NCI-H345 treated with DMSO at 0.1 percent for 48 hours (cell line): ENCODE data around the gene DCDC2.
"Not testable (repeated sequence)": the region's sequence is repeated elsewhere in the genome, so short reads cannot be mapped to it uniquely, and the experiment has no call there.

Experiments used
- DNase-seq: peaks from one replicate; lab custom pipeline; 2025; ENCODE audit not compliant: unreplicated experiment; lab: John Stamatoyannopoulos, UW

The DCDC2 gene

DNA sequence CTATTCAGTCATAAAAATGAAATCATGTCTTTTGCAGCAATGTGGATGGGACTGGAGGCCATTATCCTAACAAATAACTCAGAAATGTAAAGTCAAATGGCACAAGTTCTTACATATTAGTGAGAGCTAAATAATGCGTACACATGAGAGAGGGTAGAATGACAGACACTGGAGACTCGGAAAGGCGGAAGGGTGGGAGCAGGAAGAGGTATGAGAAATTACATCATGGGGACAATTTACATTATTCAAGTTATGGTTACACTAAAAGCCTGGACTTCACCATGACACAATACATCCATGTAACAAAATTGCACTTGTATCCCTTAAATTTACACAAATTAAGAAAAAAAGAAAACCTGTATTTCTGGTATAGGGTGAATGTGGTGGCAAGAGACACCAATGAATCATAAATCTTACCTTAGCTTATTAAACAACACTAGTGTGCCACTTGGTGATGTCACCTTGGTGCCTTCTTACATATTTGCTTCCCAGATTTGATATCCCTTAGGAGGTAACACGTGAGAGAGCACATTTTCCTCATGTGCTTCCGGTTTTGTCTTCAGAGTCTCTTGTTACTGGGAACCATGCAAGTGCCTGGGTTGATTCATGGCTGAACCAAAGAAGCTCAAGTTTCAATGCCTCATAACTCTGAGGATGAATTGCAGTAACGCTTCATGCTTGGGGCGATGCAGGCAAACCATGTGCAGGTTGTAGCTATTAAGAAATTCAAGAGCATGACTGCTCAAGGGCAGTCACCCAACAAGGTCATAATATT, 84.6 kb downstream of the DCDC2 start:
- peak; percentile 42 for DNase-seq

DNA sequence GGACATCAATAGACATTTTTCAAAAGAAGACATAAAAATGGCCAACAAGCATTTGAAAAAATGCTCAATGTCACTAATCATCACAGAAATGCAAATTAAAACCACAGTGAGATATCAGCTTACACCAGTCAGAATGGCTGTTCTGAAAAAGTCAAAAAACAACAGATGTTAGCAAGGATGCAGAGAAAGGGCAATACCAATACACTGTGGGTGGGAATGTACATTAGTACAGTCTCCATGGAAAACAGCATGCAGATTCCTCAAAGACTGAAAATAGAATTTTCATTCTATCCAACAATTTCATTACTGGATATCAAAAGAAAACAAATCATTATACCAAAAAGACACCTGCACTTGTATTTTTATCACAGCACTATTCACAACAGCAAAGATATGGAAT, 85.3 kb downstream of the DCDC2 start:
- no peak for DNase-seq

DNA sequence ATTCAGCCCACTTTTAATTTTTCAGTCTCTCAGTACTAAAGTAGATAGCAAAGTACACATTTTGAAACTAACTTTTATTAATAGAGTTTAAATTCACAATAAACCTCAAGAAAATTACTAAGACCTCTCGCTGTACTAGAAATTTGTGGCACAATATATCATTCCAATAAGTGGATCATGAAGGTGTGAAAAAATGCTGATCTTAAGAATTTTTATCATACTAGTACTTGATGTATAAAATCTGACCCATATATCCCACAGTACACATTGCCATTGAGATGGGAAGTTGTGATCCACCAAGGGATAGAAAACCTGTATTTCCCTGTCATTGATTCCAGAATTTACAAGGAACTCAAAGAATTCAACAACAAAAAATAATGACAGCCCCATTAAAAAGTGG, 85.7 kb downstream of the DCDC2 start:
- DNase-seq = no peak

DNA sequence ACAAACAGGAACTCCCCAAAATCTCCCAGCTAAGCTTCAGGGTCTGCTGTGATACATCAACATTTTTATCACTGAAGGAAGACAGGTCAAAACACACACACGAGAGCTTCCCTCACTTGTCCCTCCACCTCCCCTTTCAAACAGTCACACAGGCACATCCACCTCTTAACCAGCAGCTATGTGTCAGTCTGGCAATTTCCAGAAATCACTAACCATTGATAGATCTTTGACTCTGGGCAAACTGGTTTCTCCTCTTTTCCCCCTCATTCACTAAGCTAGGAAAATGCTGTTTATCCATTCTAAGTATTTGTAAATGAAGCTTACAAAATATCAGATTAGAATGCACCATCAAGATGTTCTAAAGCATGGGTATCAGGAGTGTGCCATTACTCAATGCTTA, 87.8 kb downstream of the DCDC2 start:
- no peak for DNase-seq

DNA sequence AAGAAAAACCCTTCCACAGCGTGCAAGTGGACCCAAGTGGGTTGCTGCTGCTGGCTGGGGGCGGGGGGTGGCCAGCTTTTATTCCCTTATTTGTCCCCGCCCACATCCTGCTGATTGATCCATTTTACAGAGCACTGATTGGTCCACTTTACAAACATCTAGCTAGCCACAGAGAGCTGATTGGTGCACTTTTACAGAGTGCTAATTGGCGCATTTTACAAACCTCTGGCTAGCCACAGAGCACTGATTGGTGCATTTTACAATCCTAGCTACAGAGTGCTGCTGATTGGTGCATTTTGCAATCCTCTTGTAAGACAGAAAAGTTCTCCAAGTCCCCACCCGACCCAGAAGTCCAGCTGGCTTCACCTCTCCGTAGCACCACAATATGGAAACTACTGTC, 99.6 kb downstream of the DCDC2 start:
- DNase-seq = not testable (repeated sequence)

DNA sequence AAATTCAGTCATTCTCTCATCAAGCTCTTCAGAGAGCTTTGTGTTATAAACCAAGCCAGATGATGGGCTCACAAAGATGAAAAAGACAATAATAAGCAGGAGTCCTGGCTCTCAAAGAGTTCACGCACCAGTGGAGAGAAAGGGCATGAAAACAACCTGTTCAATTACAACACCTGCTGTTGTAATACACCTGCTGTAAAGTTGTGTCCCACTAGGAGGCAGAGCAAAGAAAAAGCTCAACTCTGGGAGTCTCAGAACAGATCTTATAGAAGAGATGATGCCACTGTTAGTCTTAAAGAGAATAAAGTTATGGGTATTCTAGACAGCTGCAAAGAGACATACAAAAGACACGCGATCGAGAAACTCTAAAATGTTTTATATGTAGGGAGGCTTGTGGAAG, 100.6 kb downstream of the DCDC2 start:
- peak; percentile 92 for DNase-seq

DNA sequence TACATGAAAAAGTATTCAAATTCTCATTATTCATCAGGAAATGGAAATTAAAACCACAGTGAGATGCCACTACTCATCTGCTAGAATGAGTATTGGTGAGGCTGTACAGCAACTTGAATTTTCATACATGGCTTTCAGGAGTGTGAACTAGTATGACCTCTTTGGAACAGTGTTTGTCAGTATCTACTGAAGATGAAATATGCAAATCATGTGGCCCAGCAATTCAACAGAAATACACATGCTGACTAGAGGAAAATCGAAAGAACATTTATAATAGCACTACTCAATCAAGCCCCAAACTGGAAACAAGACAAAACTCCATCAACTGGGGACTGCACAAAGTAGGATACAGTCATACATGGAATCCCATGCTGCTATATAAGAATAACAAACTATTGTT, 102.2 kb downstream of the DCDC2 start:
- no peak for DNase-seq

DNA sequence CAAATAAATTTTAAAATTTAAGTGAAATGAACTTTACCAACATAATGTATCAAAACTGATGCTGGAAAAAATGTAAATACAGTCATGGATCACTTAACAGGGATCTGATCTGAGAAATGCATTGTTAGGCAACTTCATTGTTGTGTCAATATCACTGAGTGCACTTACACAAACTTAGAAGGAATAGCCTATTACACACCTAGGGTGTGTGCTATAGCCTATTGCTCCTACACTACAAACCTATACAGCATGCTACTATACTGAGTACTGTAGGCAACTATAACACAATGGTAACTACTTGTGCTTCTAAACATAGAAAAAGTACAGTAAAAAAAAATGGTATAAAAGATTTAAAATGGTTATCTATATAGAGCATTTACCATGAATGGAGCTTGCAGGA, 104.5 kb downstream of the DCDC2 start:
- DNase-seq = no peak

DNA sequence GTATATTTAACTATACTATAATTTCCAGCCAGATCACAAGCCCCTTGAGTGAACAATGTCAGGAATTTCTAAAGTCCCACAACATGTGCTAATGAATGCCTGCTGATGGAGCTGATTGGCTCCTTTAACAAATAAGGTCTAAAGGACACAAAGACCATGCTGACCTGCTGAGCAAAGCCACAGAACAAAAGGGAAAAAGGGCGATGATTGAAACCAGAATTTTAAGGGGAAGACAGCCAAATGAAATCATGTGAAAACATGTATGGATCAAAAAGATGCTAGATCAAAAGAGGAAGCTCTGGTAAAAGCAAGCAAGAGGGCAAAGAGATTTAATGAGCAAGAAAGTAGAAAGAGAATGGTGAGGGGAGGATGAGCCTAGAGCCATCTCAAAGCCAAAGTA, 105.6 kb downstream of the DCDC2 start:
- DNase-seq = no peak

DNA sequence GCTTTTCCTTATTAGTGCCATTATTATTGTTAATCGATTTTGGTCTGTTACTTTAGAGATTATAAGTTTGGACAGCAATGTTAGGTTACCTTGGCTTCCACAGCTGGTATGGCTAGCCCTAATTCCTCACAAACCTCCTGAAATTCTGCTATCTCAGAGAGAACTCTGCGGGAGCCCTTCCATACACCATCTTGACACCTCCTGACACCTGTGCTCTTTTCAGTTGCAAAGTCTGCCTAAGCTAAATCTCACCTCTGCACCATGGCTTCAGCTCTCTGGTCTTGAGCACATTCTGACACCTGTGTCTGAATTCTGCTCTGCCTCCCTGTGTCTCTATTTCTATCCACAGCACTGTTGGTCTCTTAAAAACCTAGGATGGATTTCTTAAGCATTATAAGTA, 106.5 kb downstream of the DCDC2 start:
- no peak for DNase-seq

DNA sequence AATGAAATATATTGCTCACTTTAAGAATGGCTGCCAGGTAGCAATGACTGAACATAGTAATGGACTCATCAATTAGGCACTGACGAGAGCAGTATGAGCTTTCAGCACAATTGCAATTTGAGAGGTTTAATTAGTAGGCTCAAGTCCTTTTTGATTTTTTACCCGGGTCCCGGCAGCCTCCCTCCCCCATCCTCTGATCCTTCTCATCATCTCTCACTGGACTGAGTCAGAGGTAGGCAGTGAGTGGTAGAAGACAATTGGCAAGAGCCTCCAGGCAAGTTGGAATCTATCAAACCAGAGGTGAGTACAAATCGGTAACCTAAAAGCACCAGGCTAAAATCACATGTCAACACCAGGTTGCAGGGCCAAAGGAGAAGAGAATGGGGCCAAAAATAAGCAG, 107.9 kb downstream of the DCDC2 start:
- no peak for DNase-seq

DNA sequence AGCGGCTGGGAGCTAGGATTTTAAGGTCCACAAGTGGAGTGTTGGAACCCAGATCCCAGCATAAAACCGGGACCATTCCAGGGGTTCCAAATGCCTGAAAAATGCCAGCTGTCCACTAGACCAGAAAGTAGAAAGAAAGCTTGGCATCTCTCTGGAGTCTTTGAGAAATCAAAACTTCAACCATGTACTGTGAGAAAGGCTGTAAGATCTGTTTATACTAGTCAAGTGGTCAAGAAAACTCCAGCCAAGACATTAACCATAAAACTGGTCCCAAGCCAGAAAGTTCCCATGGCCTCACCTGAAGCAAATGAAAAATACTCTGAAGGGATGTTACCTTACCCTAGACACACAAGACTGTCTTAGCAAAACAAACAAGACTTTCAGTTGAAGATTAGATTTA, 112.6 kb downstream of the DCDC2 start:
- DNase-seq = no peak

DNA sequence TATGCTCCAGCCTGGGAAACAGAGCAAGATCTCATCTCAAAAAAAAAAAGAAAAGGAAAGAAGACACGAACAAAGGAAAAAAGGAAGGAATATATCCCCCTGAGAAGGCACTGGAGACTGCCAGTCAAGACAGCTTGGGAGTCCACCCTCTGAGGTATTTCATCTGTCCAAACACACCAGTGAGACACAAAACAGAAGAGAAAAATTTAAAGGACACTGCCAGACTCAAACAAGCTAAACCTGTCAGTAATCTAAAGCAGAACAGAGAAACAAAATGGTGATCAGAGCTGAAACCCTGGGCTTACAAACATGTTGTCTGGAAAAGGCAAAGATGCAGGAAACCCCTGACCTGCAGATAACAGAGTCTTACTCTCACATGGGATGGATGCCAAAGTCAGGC, 114.9 kb downstream of the DCDC2 start:
- DNase-seq = no peak

DNA sequence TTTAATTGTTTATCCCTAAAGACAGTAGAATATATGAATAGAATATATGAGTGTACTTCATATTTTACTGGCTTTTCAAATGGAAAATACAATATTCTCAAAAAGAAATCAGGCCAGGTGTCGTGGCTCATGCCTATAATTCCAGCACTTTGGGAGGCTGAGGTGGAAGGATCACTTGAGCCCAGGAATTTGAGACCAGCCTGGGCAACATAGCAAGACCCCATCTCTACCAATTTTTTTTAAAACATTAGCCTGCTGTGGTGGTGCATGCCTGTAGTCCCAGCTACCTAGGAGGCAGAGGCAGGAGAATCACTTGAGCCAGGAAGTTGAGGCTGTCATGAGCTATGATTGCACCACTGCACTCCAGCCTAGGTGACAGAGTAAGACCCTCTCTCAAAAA, 116.1 kb downstream of the DCDC2 start:
- DNase-seq = not testable (repeated sequence)

DNA sequence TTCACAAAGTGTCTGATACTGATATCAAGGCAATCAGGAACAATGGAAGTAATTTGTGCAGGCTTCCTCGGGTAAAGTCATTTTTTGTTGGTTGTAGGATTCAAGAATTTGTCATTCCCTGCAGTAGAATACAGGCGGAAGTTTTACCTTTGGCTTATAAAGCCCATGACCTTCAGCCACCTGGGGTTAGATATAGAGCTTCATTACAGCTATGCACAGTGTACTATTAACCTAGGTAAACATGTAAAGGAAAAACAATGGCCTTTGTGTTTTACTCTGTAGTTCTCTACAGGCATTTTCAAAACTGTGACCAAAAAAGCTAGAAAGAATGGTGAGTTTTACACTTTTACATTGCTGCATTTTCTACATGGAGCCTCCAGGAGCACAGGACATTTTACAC, 116.9 kb downstream of the DCDC2 start:
- no peak for DNase-seq

DNA sequence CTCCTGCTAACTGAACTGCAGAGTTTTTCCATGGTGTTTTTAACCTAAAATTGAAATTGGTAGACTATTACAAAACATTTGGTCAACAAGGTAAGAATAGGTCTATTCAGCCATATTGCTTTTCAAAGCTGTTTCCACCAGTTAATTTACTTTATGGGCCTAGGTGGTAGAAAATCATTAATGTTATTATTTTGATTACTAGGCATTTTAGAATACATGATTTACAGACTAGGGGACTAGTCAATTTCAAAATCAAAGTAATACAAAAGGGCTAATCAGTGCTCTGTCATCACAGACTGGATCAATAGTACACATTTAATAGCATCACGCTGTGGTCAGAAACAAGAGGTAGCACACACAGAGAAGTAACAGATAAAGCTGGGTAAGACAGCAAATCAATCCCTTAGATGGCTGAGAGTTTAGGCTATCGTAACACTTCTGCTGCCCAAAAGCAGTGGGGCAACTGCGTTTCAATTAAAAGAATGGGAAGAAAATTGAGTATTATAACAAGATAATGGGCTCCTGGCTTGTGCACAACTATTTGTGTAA, 117.4 kb downstream of the DCDC2 start:
- DNase-seq = no peak

DNA sequence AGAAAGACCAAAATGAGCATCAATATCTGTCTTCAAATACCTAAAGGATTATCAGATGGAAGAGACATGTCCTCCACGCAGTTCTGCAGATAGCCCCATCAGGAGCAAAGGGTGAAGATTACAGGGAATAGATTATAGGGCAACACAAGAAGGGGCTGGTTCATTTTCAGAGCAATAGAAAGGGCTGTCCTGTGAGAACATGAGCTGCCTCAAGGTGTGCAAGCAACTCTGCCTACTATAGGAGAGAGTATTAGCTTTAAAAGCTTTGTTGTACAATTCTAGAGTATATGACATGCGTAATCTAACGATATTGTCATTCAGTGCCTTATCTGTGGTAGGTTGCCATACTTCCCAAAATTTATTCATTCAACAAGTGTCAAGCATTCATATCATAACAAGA, 119.2 kb downstream of the DCDC2 start:
- DNase-seq = no peak

DNA sequence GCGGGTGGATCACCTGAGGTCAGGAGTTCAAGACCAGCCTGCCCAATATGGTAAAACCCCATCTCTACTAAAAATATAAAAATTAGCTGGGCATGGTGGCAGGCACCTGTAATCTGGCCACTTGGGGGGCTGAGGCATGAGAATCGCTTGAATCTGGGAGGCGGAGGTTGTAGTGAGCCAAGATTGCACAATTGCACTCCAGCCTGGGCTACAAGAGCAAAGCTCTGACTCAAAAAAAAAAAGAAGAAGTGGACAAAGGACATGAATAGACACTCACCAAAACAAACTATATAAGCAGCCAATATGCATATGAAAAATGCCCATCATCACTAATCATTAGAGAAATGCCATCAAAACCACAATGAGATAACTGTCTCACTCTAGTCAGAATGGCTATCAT, 121.1 kb downstream of the DCDC2 start:
- DNase-seq = not testable (repeated sequence)

DNA sequence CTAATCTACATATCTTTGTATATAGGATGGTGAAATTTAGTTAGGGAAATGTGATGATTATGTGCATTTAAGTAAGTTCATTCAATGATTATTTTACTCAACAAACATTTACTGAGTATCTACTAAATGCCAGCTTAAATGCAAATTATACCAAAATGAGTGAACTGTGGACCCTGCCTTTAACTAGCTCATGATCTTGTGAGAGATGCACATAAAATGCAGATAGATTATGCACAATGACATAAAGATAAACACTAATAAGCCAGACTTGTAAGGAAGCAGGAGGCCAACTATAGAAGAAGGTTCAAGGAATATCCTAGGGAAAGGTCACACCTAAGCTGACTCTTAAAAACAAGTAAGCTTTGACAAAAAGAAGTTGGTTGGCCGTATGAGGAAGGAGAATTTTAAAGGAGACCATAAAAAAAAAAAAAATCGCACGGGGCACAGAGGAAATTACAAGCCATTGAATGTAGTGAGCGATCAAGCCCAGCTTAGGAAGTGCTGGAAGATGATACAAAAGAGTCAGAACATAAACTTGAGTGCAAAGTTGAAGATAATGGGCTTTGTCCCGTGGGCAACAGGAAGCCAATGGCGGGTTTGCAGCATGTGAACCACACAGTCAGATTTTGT, 123.9 kb downstream of the DCDC2 start:
- DNase-seq = no peak

DNA sequence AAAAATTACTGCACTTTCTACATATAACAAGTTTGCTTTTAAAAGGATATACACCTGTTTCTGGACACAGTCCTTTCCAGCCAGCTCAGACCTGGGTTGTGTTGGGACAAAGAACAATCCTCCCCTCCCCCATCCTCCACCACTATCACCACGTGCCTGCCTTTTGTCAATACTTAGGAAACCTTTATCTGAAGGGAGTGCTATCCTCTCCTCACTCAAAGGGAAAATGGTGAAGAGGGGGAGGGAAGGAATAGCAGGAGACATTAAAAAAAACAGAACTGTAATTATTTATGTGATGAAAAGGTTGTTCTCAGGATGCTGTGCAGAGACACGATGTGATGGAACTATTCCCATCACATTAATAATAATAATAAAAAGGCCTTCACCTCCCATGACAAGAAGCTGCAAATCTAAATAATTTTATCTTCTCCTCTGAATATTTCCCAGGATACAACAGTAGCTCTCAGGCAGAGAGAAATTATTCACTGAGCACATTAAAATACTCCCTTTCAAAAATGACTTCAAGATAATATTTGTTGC, 126.4 kb downstream of the DCDC2 start:
- DNase-seq = no peak

DNA sequence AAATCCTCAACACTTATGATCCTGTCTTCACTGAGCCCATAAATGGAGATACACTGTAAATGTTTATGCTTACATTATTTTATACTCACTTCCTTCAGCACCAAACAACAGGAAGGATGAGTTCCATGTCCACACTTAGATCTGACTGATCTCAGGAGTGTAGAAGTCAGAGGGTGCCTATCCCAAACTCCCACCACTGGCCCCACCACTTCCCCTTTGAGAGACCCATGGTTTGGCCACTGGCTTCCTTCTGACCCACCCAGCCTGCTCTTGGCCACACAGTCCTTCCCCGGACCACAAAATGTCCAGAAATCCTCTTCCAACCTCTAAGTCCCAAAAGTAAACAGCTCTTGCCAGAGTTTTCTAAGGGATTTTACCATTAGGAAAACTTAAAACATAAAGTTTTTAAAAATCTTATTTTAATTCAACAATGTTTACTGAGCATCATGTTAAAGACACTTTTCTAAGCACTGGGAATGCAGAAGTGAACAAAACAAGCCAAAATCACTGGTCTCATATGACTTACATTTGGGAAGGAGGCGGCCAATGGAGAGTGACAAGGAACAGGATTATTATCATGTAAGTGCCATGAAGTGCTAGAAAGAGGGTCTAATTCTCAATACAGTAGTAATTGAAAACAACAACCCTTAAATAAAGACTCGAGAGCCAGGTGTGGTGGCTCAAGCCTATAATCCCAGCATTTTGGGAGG, 128.0 kb downstream of the DCDC2 start:
- no peak for DNase-seq
